Parathyroid adenoma (tissue), 2 donors: Measurements from ENCODE around the gene RERE.
A peak's percentile ranks its signal among the peaks of the same experiment; 100 is the strongest.

ENCODE experiments used
- H2AFZ ChIP-seq: fragments of 300-600 bp; sonication (generic); one replicate; pipeline ENCODE4 v1.7.0; 2017; ENCODE audit warnings: antibody characterized with exemption, mild to moderate bottlenecking
- H3K27ac ChIP-seq: fragments of 300-600 bp; sonication (generic); one replicate; pipeline ENCODE4 v1.7.0; 2017
- H3K27me3 ChIP-seq: fragments of 300-600 bp; sonication (generic); one replicate; pipeline ENCODE4 v1.7.0; 2017; ENCODE audit warnings: low read length; ENCODE audit not compliant: control insufficient read depth, insufficient read depth
- H3K36me3 ChIP-seq: fragments of 300-600 bp; sonication (generic); one replicate; pipeline ENCODE4 v1.7.0; 2017; ENCODE audit warnings: low read length; ENCODE audit not compliant: control insufficient read depth, insufficient read depth
- H3K4me1 ChIP-seq: fragments of 300-600 bp; sonication (generic); one replicate; pipeline ENCODE4 v1.7.0; 2017; ENCODE audit warnings: control low read depth
- H3K4me2 ChIP-seq: fragments of 300-600 bp; sonication (generic); one replicate; pipeline ENCODE4 v1.7.0; 2017; ENCODE audit warnings: low read length
- H3K4me3 ChIP-seq: fragments of 300-600 bp; sonication (generic); one replicate; pipeline ENCODE4 v1.7.0; 2017; ENCODE audit warnings: low read depth, low read length
- H3K79me2 ChIP-seq: fragments of 300-600 bp; sonication (generic); one replicate; pipeline ENCODE4 v1.7.0; 2017; ENCODE audit warnings: control low read depth
- H3K9ac ChIP-seq: fragments of 300-600 bp; sonication (generic); one replicate; pipeline ENCODE4 v1.7.0; 2017; ENCODE audit warnings: mild to moderate bottlenecking
- H3K9me3 ChIP-seq: fragments of 300-600 bp; sonication (generic); one replicate; pipeline ENCODE4 v1.7.0; 2017; ENCODE audit warnings: low read length; ENCODE audit not compliant: control insufficient read depth
- CTCF ChIP-seq: fragments of 300-600 bp; sonication (generic); IDR thresholded peaks from one replicate; pipeline ENCODE4 v1.7.0; 2017; ENCODE audit warnings: antibody characterized with exemption, mild to moderate bottlenecking
- donor health status: primary hyperparathyroidism.

RERE gene

GRCh38 chr1:8394456-8395321, 422.8 kb downstream of the RERE start:
- H3K27me3 ChIP-seq, result no peaks in the 10 kb centered on the region
- peaks cover 28% of the 10 kb centered on the region for H3K79me2 ChIP-seq
- TF ChIP-seq CTCF, result no peak
- no peak overlapping the region for H2AFZ ChIP-seq
- no peak overlapping the region for H3K9ac ChIP-seq
- H3K27ac ChIP-seq, result peak overlapping the region; percentile 20
- no peak overlapping the region for H3K4me3 ChIP-seq
- no peaks in the 10 kb centered on the region for H3K36me3 ChIP-seq
- no peak overlapping the region for H3K4me2 ChIP-seq
- H3K4me1 ChIP-seq, result peaks cover 13% of the 10 kb centered on the region
- H3K9me3 ChIP-seq, result no peaks in the 10 kb centered on the region

DNA sequence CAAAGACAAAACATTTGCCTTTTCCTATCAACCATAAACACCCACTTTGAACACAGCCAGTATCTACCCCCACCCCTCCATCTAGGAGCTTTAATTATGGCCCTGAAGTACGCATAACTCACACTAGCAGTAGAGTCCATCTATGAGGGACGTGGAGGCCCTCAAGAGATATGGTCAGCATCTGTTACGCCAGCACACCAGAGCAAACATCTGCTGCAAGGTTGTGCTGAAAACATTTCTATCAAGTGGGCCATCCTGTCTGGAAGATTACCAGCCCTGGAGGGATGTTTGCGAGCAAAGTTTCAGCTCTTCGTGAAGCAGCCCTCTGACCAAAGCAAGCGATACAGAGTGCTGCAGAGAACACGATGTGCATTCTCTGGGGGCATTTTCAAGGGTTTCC, 424.9 kb downstream of the RERE start:
- no peak overlapping the region for H3K4me2 ChIP-seq
- H3K9ac ChIP-seq, result no peak overlapping the region
- H3K9me3 ChIP-seq, result no peaks in the 10 kb centered on the region
- peaks cover 13% of the 10 kb centered on the region for H3K4me1 ChIP-seq
- H3K36me3 ChIP-seq, result no peaks in the 10 kb centered on the region
- TF ChIP-seq CTCF, result no peak
- H2AFZ ChIP-seq, result no peak overlapping the region
- peaks cover 32% of the 10 kb centered on the region for H3K79me2 ChIP-seq
- no peak overlapping the region for H3K27ac ChIP-seq
- H3K4me3 ChIP-seq, result no peak overlapping the region
- H3K27me3 ChIP-seq, result no peaks in the 10 kb centered on the region

DNA sequence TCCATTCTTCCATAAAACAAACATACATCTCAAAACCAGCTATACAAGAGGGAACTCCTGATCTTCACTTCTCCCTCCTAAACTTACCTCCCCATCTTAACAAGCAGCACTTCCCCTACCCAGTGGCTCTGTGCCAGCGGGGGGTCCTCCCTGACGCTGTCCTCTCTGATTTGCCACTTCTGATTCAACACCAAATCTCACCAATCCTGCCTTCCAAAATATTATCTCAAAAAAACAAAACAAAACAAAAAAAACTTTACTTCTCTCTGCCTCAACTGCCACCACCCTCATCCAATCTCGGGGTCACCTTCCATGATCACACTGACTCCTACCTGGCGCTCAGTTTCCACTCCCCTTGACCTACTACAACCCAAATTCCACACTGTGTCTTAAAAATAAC, 426.7 kb downstream of the RERE start:
- H3K4me1 ChIP-seq, result peaks cover 4% of the 10 kb centered on the region

GRCh38 chr1:8389958-8390535, 427.4 kb downstream of the RERE start:
- H3K9me3 ChIP-seq, result no peaks in the 10 kb centered on the region
- no peak for TF ChIP-seq CTCF
- peaks cover 3% of the 10 kb centered on the region for H3K4me1 ChIP-seq
- no peak overlapping the region for H3K9ac ChIP-seq
- no peak overlapping the region for H2AFZ ChIP-seq
- H3K27ac ChIP-seq, result no peak overlapping the region
- H3K4me2 ChIP-seq, result no peak overlapping the region
- H3K36me3 ChIP-seq, result no peaks in the 10 kb centered on the region
- H3K4me3 ChIP-seq, result no peak overlapping the region
- peaks cover 33% of the 10 kb centered on the region for H3K79me2 ChIP-seq
- no peaks in the 10 kb centered on the region for H3K27me3 ChIP-seq

More for the DNA sequence above, 426.7 kb downstream of the RERE start:
- no peak overlapping the region for H3K27ac ChIP-seq
- no peaks in the 10 kb centered on the region for H3K9me3 ChIP-seq
- H3K4me2 ChIP-seq, result no peak overlapping the region
- no peaks in the 10 kb centered on the region for H3K36me3 ChIP-seq
- no peak overlapping the region for H2AFZ ChIP-seq
- no peaks in the 10 kb centered on the region for H3K27me3 ChIP-seq
- no peak for TF ChIP-seq CTCF
- H3K9ac ChIP-seq, result no peak overlapping the region
- H3K79me2 ChIP-seq, result peaks cover 29% of the 10 kb centered on the region
- H3K4me3 ChIP-seq, result no peak overlapping the region
